Neural crest cell (in vitro differentiated cells): ENCODE measurements around the gene AKAP3. TPM values are rescaled to one million over a fixed set of nuclear protein-coding genes. Genes with fewer than 3 reads are reported as not detected.

Source experiments
- DNase-seq: peaks from one replicate; pipeline ENCODE4 v3.0.0; 2021; ENCODE audit warnings: low read depth, mixed read lengths, low spot score
- H3K27ac Mint-ChIP-seq: one replicate; pipeline ENCODE4 v1.8.0; 2021; ENCODE audit warnings: mild to moderate bottlenecking, mixed read lengths; ENCODE audit not compliant: unreplicated experiment
- H3K27me3 Mint-ChIP-seq: 2 replicates; pipeline ENCODE4 v1.8.0; 2021; ENCODE audit warnings: low read depth, mild to moderate bottlenecking, mixed read lengths
- H3K36me3 Mint-ChIP-seq: 2 replicates; pipeline ENCODE4 v1.8.0; 2021; ENCODE audit warnings: low read depth, mild to moderate bottlenecking, mixed read lengths
- H3K4me1 Mint-ChIP-seq: 2 replicates; pipeline ENCODE4 v1.8.0; 2021; ENCODE audit warnings: mixed read lengths
- H3K4me3 Mint-ChIP-seq: one replicate; pipeline ENCODE4 v1.8.0; 2021; ENCODE audit warnings: mild to moderate bottlenecking, mixed read lengths
- H3K9me3 Mint-ChIP-seq: 2 replicates; pipeline ENCODE4 v1.8.0; 2021; ENCODE audit warnings: mixed read lengths
- CTCF ChIP-seq: fragments of 200-600 bp; sonication (generic); conservative IDR thresholded peaks from 2 replicates; pipeline ENCODE4 v1.5.0; 2021; ENCODE audit warnings: antibody characterized with exemption, mild to moderate bottlenecking
- total RNA-seq: library from RNA; stranded (reverse); gene quantifications from 2 replicates; pipeline ENCODE4 v1.2.1, GENCODE V29; 2021

Gene AKAP3
- total RNA-seq, 1 donor from 2014 or later = 2.8 TPM

DNA sequence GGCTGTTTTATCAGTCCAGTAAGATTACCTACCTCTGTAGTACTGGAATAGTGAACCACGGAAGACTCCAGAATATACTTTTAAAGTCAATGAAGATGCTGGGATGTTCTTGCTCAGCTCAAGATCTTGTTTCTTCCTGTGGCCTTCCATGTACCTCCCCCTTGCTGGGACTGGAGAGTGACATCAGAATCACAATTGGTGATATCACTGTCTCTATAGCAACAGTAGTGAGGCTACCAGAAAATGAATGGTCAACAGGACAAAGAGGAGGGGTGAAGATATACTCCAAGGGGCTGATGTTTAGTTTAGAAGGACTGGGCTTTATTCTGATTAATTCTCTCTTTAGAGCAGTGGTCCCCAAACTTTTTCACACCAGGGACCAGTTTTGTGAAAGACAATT is 3.8 kb downstream of the AKAP3 start:
- no peak for TF ChIP-seq CTCF
- Mint-ChIP-seq H3K36me3 (no peaks in the 10 kb centered on the region), H3K27ac (no peak overlapping the region)

GRCh38 chr12:4643747-4644146 is 5.1 kb downstream of the AKAP3 start:
- no peak overlapping the region for H3K27ac Mint-ChIP-seq
- H3K9me3 Mint-ChIP-seq = peaks cover 2% of the 10 kb centered on the region
- no peak for TF ChIP-seq CTCF
- H3K4me1 Mint-ChIP-seq = peaks cover 11% of the 10 kb centered on the region
- no peak for DNase-seq
- H3K27me3 Mint-ChIP-seq = peaks cover 37% of the 10 kb centered on the region
- no peak overlapping the region for H3K4me3 Mint-ChIP-seq
- no peaks in the 10 kb centered on the region for H3K36me3 Mint-ChIP-seq

More for the DNA sequence above, 3.8 kb downstream of the AKAP3 start:
- peaks cover 24% of the 10 kb centered on the region for H3K4me1 Mint-ChIP-seq
- peak overlapping the region; percentile 66 for H3K4me3 Mint-ChIP-seq
- peaks cover 2% of the 10 kb centered on the region for H3K9me3 Mint-ChIP-seq
- H3K27me3 Mint-ChIP-seq = peaks cover 34% of the 10 kb centered on the region
- DNase-seq = no peak

DNA sequence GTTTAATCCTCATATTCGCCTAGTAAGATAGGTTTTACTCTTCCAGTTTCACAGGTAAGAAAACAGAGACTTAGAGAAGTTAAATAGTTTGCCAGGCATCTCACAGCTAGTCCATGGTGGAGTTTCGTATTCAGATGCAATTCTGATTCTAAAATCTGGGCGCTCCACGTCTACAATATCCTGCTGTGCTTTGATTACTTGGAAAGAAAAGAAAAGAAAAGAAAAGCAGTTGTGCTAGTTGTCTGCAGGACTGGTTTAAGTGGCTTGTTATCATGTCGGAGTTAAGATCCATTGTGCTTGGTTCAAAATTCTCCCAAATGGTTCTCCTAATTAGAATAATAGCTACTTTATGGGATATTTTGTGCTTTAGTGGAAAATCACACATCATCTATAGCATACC is 18.6 kb downstream of the AKAP3 start:
- H3K9me3 Mint-ChIP-seq = peaks cover 5% of the 10 kb centered on the region
- TF ChIP-seq CTCF = no peak
- H3K27ac Mint-ChIP-seq = no peak overlapping the region
- no peak overlapping the region for H3K4me3 Mint-ChIP-seq
- no peak for DNase-seq
- peaks cover 5% of the 10 kb centered on the region for H3K36me3 Mint-ChIP-seq
- H3K4me1 Mint-ChIP-seq = no peaks in the 10 kb centered on the region
- H3K27me3 Mint-ChIP-seq = peaks cover 60% of the 10 kb centered on the region

DNA sequence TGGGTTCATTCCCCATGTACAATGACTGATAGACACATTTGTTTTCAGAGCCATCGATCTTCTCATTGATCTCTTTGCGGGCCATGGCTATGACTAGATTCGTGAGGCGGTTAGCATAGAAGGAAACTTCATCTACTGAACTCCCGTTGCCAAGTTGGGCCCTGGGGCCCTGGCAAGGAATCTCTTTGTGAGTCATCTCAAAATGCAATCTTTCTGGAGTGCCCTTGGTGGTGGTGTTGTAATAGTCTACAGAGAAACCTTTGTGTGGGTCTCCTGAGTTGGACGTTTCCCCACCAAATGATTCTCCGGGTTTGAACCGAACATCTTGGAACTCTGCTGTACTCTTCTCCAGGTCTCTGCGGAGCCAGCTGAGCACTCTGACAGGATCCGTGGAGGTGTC is 20.4 kb downstream of the AKAP3 start:
- Mint-ChIP-seq H3K27ac (no peak overlapping the region), H3K4me1 (no peaks in the 10 kb centered on the region), H3K36me3 (peaks cover 1% of the 10 kb centered on the region), H3K9me3 (peaks cover 1% of the 10 kb centered on the region), H3K4me3 (no peak overlapping the region), H3K27me3 (peaks cover 72% of the 10 kb centered on the region)
- DNase-seq = no peak
- TF ChIP-seq CTCF = no peak

DNA sequence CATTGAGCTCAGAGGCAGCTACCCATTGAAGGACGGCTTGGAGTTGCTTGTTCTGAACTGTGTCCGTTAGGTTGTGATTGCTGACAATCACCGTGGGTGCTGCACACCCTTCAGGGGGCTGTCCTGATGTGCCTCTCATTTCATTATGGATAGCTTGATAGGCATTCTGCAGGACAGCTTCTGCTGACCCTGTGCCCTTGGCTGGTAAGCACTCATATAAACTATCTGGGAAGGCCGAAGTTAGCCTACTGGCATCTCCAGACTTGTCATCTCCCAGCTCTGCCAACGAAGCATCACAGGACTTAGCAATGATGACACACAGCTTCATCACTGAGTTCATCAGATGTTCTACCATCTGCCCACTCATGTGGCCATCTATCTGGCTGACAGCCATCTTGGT is 22.3 kb downstream of the AKAP3 start:
- H3K27ac Mint-ChIP-seq = no peak overlapping the region
- no peak for DNase-seq
- H3K4me1 Mint-ChIP-seq = no peaks in the 10 kb centered on the region
- peaks cover 83% of the 10 kb centered on the region for H3K27me3 Mint-ChIP-seq
- no peaks in the 10 kb centered on the region for H3K36me3 Mint-ChIP-seq
- TF ChIP-seq CTCF = no peak
- H3K4me3 Mint-ChIP-seq = no peak overlapping the region
- H3K9me3 Mint-ChIP-seq = peaks cover 2% of the 10 kb centered on the region

DNA sequence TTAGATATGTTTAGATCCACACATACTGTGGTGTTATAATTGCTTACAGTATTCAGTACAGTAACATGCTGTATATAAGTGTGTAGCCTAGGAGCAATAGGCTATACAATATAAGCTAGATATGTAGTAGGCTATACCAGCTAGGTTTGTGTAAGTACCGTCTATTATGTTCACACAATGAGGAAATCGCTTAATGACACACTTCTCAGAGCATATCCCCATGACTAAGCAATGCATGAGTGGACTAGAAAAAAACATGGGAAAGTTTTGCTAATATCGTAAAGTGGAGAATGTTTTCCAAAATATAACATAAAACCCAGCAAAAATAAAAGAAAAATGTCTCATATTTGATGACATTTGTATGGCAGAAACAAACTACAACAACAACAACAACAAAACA is 27.3 kb downstream of the AKAP3 start:
- H3K36me3 Mint-ChIP-seq = no peaks in the 10 kb centered on the region
- no peak overlapping the region for H3K4me3 Mint-ChIP-seq
- no peak for TF ChIP-seq CTCF
- H3K9me3 Mint-ChIP-seq = peaks cover 2% of the 10 kb centered on the region
- H3K27me3 Mint-ChIP-seq = peaks cover 42% of the 10 kb centered on the region
- H3K27ac Mint-ChIP-seq = no peak overlapping the region
- H3K4me1 Mint-ChIP-seq = no peaks in the 10 kb centered on the region
- no peak for DNase-seq
